Fibroblast of gingiva (primary cell): ENCODE data around the gene PEAK1.

Experiments used
- DNase-seq: peaks from one replicate; pipeline ENCODE4 v3.0.0-alpha.2; 2011; ENCODE audit warnings: low read depth

Gene PEAK1

GRCh38 chr15:77398927-77399326, 21.0 kb downstream of the PEAK1 start:
- no peak for DNase-seq

GRCh38 chr15:77396692-77397091, 23.2 kb downstream of the PEAK1 start:
- no peak for DNase-seq

- no peak for DNase-seq
Measured at GRCh38 chr15:77395013-77395774, 24.7 kb downstream of the PEAK1 start.

GRCh38 chr15:77393471-77393840, 26.4 kb downstream of the PEAK1 start:
- DNase-seq = no peak

GRCh38 chr15:77392762-77393470, 27.0 kb downstream of the PEAK1 start:
- no peak for DNase-seq

- no peak for DNase-seq
Measured at GRCh38 chr15:77391372-77391951, 28.4 kb downstream of the PEAK1 start.

GRCh38 chr15:77387365-77388105, 32.4 kb downstream of the PEAK1 start:
- no peak for DNase-seq

- no peak for DNase-seq
Measured at GRCh38 chr15:77386626-77387025, 33.3 kb downstream of the PEAK1 start.

GRCh38 chr15:77384589-77385359, 35.1 kb downstream of the PEAK1 start:
- DNase-seq = no peak

GRCh38 chr15:77384086-77384485, 35.8 kb downstream of the PEAK1 start:
- DNase-seq = no peak

GRCh38 chr15:77380033-77380432, 39.9 kb downstream of the PEAK1 start:
- DNase-seq = no peak

GRCh38 chr15:77376770-77377169, 43.1 kb downstream of the PEAK1 start:
- DNase-seq = no peak

GRCh38 chr15:77375133-77375532, 44.8 kb downstream of the PEAK1 start:
- no peak for DNase-seq

- no peak for DNase-seq
Measured at GRCh38 chr15:77373441-77373840, 46.5 kb downstream of the PEAK1 start.

- DNase-seq = no peak
Measured at GRCh38 chr15:77371850-77372563, 47.9 kb downstream of the PEAK1 start.

- DNase-seq = no peak
Measured at GRCh38 chr15:77370580-77370979, 49.3 kb downstream of the PEAK1 start.

GRCh38 chr15:77369168-77369567, 50.7 kb downstream of the PEAK1 start:
- DNase-seq = no peak

- no peak for DNase-seq
Measured at GRCh38 chr15:77367631-77368030, 52.3 kb downstream of the PEAK1 start.

- no peak for DNase-seq
Measured at GRCh38 chr15:77361456-77361855, 58.4 kb downstream of the PEAK1 start.

- no peak for DNase-seq
Measured at GRCh38 chr15:77358545-77359240, 61.2 kb downstream of the PEAK1 start.

GRCh38 chr15:77356305-77356704, 63.6 kb downstream of the PEAK1 start:
- no peak for DNase-seq
